SH-SY5Y (cell line): ENCODE measurements around the gene HSD11B1.

Experiments
- GATA2 ChIP-seq: IDR thresholded peaks from 2 replicates; pipeline ENCODE4 v1.6.1; 2011; ENCODE audit warnings: mild to moderate bottlenecking, low read depth, low read length
- GATA3 ChIP-seq: IDR thresholded peaks from 2 replicates; pipeline ENCODE4 v1.6.1; 2011; ENCODE audit warnings: low read depth, mild to moderate bottlenecking, low read length, moderate library complexity

Gene HSD11B1

GRCh38 chr1:209749205-209749604 is 44.6 kb downstream of the HSD11B1 start:
- TF ChIP-seq GATA2 (no peak), GATA3 (no peak; the same call in 1 of the 2 replicates)

GRCh38 chr1:209749670-209750323 is 45.2 kb downstream of the HSD11B1 start:
- TF ChIP-seq GATA2, result peak; percentile 48
- peak; percentile 1; the same call in 1 of the 2 replicates for TF ChIP-seq GATA3

GRCh38 chr1:209751627-209752231 is 47.1 kb downstream of the HSD11B1 start:
- TF ChIP-seq GATA3 (no peak), GATA2 (no peak)

- TF ChIP-seq GATA2, result no peak
- TF ChIP-seq GATA3, result no peak
Measured at GRCh38 chr1:209752890-209753289, 48.2 kb downstream of the HSD11B1 start.

- TF ChIP-seq GATA3 (no peak), GATA2 (no peak)
Measured at GRCh38 chr1:209755256-209755655, 50.6 kb downstream of the HSD11B1 start.

- TF ChIP-seq GATA3, result no peak
- TF ChIP-seq GATA2, result no peak
Measured at GRCh38 chr1:209755926-209756614, 51.4 kb downstream of the HSD11B1 start, which contains the start of gene TRAF3IP3. Gene TRAF3IP3 (plus strand): TSS chr1:209756053. CDS start chr1:209760040, 3,987 bp downstream.

- no peak for TF ChIP-seq GATA2
- TF ChIP-seq GATA3, result no peak
Measured at GRCh38 chr1:209756615-209757445, 52.2 kb downstream of the HSD11B1 start.

- TF ChIP-seq GATA2 (no peak), GATA3 (no peak)
Measured at GRCh38 chr1:209758400-209758799, 53.8 kb downstream of the HSD11B1 start.

- no peak for TF ChIP-seq GATA3
- no peak for TF ChIP-seq GATA2
Measured at GRCh38 chr1:209759829-209760359, 55.2 kb downstream of the HSD11B1 start.

GRCh38 chr1:209761011-209761635 is 56.5 kb downstream of the HSD11B1 start:
- TF ChIP-seq GATA3 (no peak), GATA2 (no peak)

GRCh38 chr1:209766051-209766450 is 61.4 kb downstream of the HSD11B1 start:
- TF ChIP-seq GATA3 (no peak), GATA2 (no peak)

GRCh38 chr1:209767096-209767495 is 62.5 kb downstream of the HSD11B1 start:
- TF ChIP-seq GATA3 (no peak), GATA2 (no peak)

GRCh38 chr1:209767706-209768105 is 63.1 kb downstream of the HSD11B1 start:
- TF ChIP-seq GATA3 (no peak), GATA2 (no peak)
